Cardiac muscle cell (in vitro differentiated cells and primary cell): ENCODE measurements around the gene SNX13. TPM values are rescaled to one million over a fixed set of nuclear protein-coding genes. Genes with fewer than 3 reads are reported as not detected.

Experiments used
- DNase-seq, 2 donors: peaks; one replicate each; pipeline versions ENCODE4 v3.0.0 to v3.0.0-alpha.2; 2010 to 2017; ENCODE audit warnings: low read depth in 1 of 2, low spot score in 1 of 2
- H3K27ac ChIP-seq: fragments of 200-600 bp; sonication (generic); 2 replicates; pipeline ENCODE4 v1.5.1; 2016
- H3K27me3 ChIP-seq: fragments of 200-600 bp; sonication (generic); 2 replicates; pipeline ENCODE4 v1.6.0; 2016; ENCODE audit warnings: control low read depth
- H3K36me3 ChIP-seq: fragments of 200-600 bp; sonication (generic); 2 replicates; pipeline ENCODE4 v1.5.1; 2016; ENCODE audit warnings: control low read depth
- H3K4me1 ChIP-seq: fragments of 200-600 bp; sonication (generic); 2 replicates; pipeline ENCODE4 v1.8.1; 2017; ENCODE audit warnings: low read depth, mild to moderate bottlenecking, mixed run types
- H3K4me3 ChIP-seq: fragments of 200-600 bp; sonication (generic); 2 replicates; pipeline ENCODE4 v1.5.1; 2016; ENCODE audit warnings: mild to moderate bottlenecking
- H3K9me3 ChIP-seq: fragments of 200-600 bp; sonication (generic); 2 replicates; pipeline ENCODE4 v1.5.1; 2017; ENCODE audit warnings: low read depth, mild to moderate bottlenecking, control low read depth
- CTCF ChIP-seq: IDR thresholded peaks from 2 replicates; pipeline ENCODE4 v1.5.1; 2012; ENCODE audit warnings: low read depth, mild to moderate bottlenecking, low read length
- polyA plus RNA-seq: library from polyadenylated mRNA; unstranded; fragments of >200 nt; fragmentation: Nextera tagmentation; extraction: Ambion mirVana; gene quantifications from 2 replicates; pipeline ENCODE4 v1.2.1, GENCODE V29; 2016
- total RNA-seq: library from RNA; depleted of rRNA; stranded (reverse); fragments of >200 nt; gene quantifications from 2 replicates; pipeline ENCODE4 v1.2.3, GENCODE V29; 2016

SNX13 gene
- total and polyA plus RNA-seq, 2 experiments from 2014 or later = 11.0 to 86.8 TPM

GRCh38 chr7:17787257-17787656, 153.0 kb downstream of the SNX13 start:
- H3K27ac ChIP-seq = no peak overlapping the region
- no peaks in the 10 kb centered on the region for H3K4me1 ChIP-seq
- H3K9me3 ChIP-seq = no peaks in the 10 kb centered on the region
- H3K36me3 ChIP-seq = peaks cover 10% of the 10 kb centered on the region
- H3K4me3 ChIP-seq = no peak overlapping the region
- no peak for TF ChIP-seq CTCF
- DNase-seq = no peak
- H3K27me3 ChIP-seq = no peaks in the 10 kb centered on the region

- no peaks in the 10 kb centered on the region for H3K9me3 ChIP-seq
- H3K4me1 ChIP-seq = no peaks in the 10 kb centered on the region
- H3K36me3 ChIP-seq = peaks cover 10% of the 10 kb centered on the region
- TF ChIP-seq CTCF = no peak
- no peak overlapping the region for H3K4me3 ChIP-seq
- H3K27ac ChIP-seq = no peak overlapping the region
- no peak for DNase-seq
- H3K27me3 ChIP-seq = no peaks in the 10 kb centered on the region
These were observed 153.9 kb downstream of the SNX13 start for GRCh38 chr7:17786314-17786852.

DNA sequence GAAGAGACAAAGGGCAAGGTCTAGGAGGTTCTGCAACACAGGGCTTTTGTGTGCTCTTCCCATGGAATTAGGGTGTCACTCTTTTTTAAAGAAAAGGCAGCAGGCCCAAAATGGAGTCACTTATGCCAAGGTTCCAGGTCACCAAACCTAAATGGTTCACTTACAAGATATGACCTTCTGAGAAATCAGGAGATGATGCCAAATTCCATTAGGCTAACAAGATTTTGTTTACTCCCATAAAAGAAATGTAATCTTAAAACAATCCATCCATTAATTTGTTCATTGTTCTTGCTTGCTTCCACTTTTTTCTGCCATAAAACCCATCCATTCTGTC, 158.1 kb downstream of the SNX13 start:
- Histone ChIP-seq H3K4me1 (no peaks in the 10 kb centered on the region), H3K27ac (no peak overlapping the region), H3K9me3 (no peaks in the 10 kb centered on the region), H3K36me3 (no peaks in the 10 kb centered on the region), H3K27me3 (no peaks in the 10 kb centered on the region), H3K4me3 (no peak overlapping the region)
- TF ChIP-seq CTCF = no peak
- DNase-seq = no peak

GRCh38 chr7:17781491-17782215, 158.6 kb downstream of the SNX13 start:
- Histone ChIP-seq H3K9me3 (no peaks in the 10 kb centered on the region), H3K27ac (no peak overlapping the region), H3K4me1 (no peaks in the 10 kb centered on the region), H3K27me3 (no peaks in the 10 kb centered on the region), H3K36me3 (no peaks in the 10 kb centered on the region), H3K4me3 (no peak overlapping the region)
- DNase-seq = peak in 1 of 2 donors; percentile 70
- no peak for TF ChIP-seq CTCF

- no peak for DNase-seq
- no peaks in the 10 kb centered on the region for H3K9me3 ChIP-seq
- H3K27ac ChIP-seq = no peak overlapping the region
- no peaks in the 10 kb centered on the region for H3K36me3 ChIP-seq
- peaks cover 11% of the 10 kb centered on the region for H3K4me1 ChIP-seq
- no peak overlapping the region for H3K4me3 ChIP-seq
- TF ChIP-seq CTCF = no peak
- H3K27me3 ChIP-seq = no peaks in the 10 kb centered on the region
These were observed 160.9 kb downstream of the SNX13 start for GRCh38 chr7:17779381-17779780.
